H1 (cell line): ENCODE measurements around the gene LY6G5B. TPM values are rescaled to one million over a fixed set of nuclear protein-coding genes. Genes with fewer than 3 reads are reported as not detected.

Experiments
- CHD1 ChIP-seq: IDR thresholded peaks from 2 replicates; pipeline ENCODE4 v1.6.1; 2012; ENCODE audit warnings: low read depth, low read length, improper control_type of control experiment
- CHD7 ChIP-seq: fragments of 300-600 bp; sonication (generic); IDR thresholded peaks from 2 replicates; pipeline ENCODE4 v1.7.1; 2012; ENCODE audit warnings: low read length, moderate library complexity, mild to moderate bottlenecking, inconsistent platforms; ENCODE audit not compliant: insufficient replicate concordance
- CTCF ChIP-seq, 3 experiments: IDR thresholded peaks; 1 replicate in 2 of 3; 2 replicates in 1 of 3; pipeline versions ENCODE4 v1.5.1 to v1.6.1; 2011; ENCODE audit warnings: low read length in 3 of 3, mild to moderate bottlenecking in 3 of 3, inconsistent platforms in 2 of 3, low read depth in 1 of 3, moderate library complexity in 1 of 3; ENCODE audit not compliant: insufficient read depth in 1 of 3; ENCODE audit errors: control extremely low read depth in 1 of 3
- EZH2 ChIP-seq: fragments of 200-600 bp; sonication (generic); IDR thresholded peaks from 2 replicates; pipeline ENCODE4 v1.7.1; 2012; ENCODE audit warnings: low read depth, mild to moderate bottlenecking, moderate library complexity, low read length, inconsistent platforms; ENCODE audit not compliant: severe bottlenecking
- HDAC2 ChIP-seq, 2 experiments: fragments of 300-600 bp in 1 of 2; sonication (generic) in 1 of 2; IDR thresholded peaks; 2 replicates each; pipeline ENCODE4 v1.6.1; 2011 to 2012; ENCODE audit warnings: low read depth in 2 of 2, low read length in 2 of 2, mild to moderate bottlenecking in 2 of 2, moderate library complexity in 2 of 2, borderline replicate concordance in 1 of 2, inconsistent platforms in 1 of 2
- SP4 ChIP-seq: IDR thresholded peaks from 2 replicates; pipeline ENCODE4 v1.6.1; 2012; ENCODE audit warnings: low read length, inconsistent platforms
- TAF1 ChIP-seq: IDR thresholded peaks from 2 replicates; pipeline ENCODE4 v1.6.1; 2011; ENCODE audit warnings: mild to moderate bottlenecking, low read depth, low read length
- polyA plus RNA-seq, 7 experiments: library from polyadenylated mRNA; depleted of rRNA in 3 of 7; stranded (reverse) in 5 of 7; unstranded in 2 of 7; fragments of >200 nt in 5 of 7; fragments of 200-250 nt in 2 of 7; gene quantifications; 1 replicate in 5 of 7; 2 replicates in 1 of 7; 4 replicates in 1 of 7; pipeline versions ENCODE4 v1.2.1 to v1.2.3, GENCODE V29; 2011 to 2013; ENCODE audit warnings: missing spikeins in 2 of 7, mixed read lengths in 2 of 7
- total RNA-seq: library from RNA; stranded (reverse); fragmentation: NEBNext Ultra II Directional; extraction: Animal tissue kit (Norgen Biotek cat#: 25700); gene quantifications from 2 replicates; pipeline ENCODE4 v1.2.1, GENCODE V29; 2021

Gene LY6G5B
- total and polyA plus RNA-seq, 2 of the 8 experiments (the other 6 are each of a cell fraction or from before 2014, with no cell fraction given): 10.6 to 12.6 TPM

- TF ChIP-seq CHD7 (no peak), CHD1 (no peak), EZH2 (no peak), SP4 (no peak), HDAC2 (IDR thresholded peaks at IDR 0.05; ENCODE audit: borderline replicate concordance in 1 of 2, low read depth in 2 of 2, low read length in 2 of 2) (no peak), CTCF (IDR thresholded peaks at IDR 0.05; ENCODE audit: control extremely low read depth in 1 of 3, insufficient read depth in 1 of 3, low read depth in 1 of 3, low read length in 3 of 3) (no peak), TAF1 (no peak)
These were observed 39.4 kb upstream of the LY6G5B start (continued) for GRCh38 chr6:31630177-31630934.
